ENCODE measurements around the gene MYOZ3. TPM values are rescaled to one million over a fixed set of nuclear protein-coding genes. Genes with fewer than 3 reads are reported as not detected.

The MYOZ3 gene
- total and polyA plus RNA-seq, 10 of the 15 experiments (the other 5 are each of a cell fraction or from before 2014, with no cell fraction given): 0.04 to 1.1 (median 0.10) TPM; not detected in 4

DNA sequence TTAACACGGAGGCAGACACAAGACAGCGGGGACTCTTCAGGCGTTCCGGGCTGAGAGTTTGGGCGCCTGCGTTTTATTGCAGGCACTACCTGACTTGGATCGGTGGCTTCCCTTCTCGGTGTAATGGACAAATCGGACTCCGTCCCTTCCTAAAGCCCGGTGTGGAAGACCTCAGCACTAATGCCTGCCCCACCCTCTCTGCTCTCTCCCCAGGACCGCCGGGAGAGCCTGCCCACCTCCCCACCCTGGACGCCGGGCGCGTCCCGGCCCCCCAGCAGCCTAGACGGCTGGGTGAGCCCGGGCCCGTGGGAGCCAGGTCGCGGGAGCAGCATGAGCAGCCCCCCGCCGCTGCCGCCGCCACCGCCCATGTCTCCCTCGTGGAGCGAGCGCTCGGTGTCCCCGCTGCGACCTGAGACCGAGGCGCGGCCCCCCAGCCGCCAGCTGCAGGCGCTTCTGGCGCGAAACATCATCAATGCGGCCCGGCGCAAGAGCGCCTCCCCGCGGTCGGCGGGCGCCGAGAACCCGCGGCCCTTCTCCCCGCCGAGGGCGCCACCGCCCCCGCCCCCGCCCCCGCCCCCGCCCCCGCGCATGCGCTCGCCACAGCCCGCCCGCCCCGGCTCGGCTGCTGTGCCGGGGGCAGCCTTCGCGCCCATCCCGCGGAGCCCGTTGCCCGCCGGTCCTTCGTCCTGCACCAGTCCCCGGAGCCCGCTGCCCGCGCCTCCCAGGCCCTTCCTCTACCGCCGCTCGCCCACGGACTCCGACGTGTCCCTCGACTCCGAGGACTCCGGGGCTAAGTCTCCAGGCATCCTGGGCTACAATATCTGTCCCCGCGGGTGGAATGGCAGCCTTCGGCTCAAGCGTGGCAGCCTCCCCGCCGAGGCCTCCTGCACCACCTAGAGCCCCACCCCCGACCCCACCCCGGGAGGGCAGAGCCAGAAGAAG, 4.6 kb upstream of the MYOZ3 start (continued):
- peak in 1 of 2 experiments; percentile 89; a peak in 2 of 3 replicates for TF ChIP-seq EGR1 (IDR thresholded peaks at IDR 0.05; ENCODE audit: borderline replicate concordance in 1 of 2, low read depth in 2 of 2, low read length in 2 of 2)
- TF ChIP-seq ESRRA (IDR thresholded peaks at IDR 0.05; ENCODE audit: low read length): no peak
- TF ChIP-seq ZNF207 (IDR thresholded peaks at IDR 0.05; ENCODE audit: borderline replicate concordance): no peak
- no peak for TF ChIP-seq RBBP5 (conservative IDR thresholded peaks at IDR 0.05)
- TF ChIP-seq PML (IDR thresholded peaks at IDR 0.05; ENCODE audit: low read length): no peak
- no peak for TF ChIP-seq ZNF274 (IDR thresholded peaks at IDR 0.05; ENCODE audit: insufficient read depth, insufficient read length)
- TF ChIP-seq, protein P1, sequence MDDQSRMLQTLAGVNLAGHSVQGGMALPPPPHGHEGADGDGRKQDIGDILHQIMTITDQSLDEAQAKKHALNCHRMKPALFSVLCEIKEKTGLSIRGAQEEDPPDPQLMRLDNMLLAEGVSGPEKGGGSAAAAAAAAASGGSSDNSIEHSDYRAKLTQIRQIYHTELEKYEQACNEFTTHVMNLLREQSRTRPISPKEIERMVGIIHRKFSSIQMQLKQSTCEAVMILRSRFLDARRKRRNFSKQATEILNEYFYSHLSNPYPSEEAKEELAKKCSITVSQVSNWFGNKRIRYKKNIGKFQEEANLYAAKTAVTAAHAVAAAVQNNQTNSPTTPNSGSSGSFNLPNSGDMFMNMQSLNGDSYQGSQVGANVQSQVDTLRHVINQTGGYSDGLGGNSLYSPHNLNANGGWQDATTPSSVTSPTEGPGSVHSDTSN (IDR thresholded peaks at IDR 0.05; ENCODE audit: insufficient replicate concordance, low read depth, low read length): no peak
- no peak for TF ChIP-seq RAD51 (IDR thresholded peaks at IDR 0.05)
- no peak for TF ChIP-seq BRCA1 (IDR thresholded peaks at IDR 0.05; ENCODE audit: low read depth, low read length)
- TF ChIP-seq, protein P2, sequence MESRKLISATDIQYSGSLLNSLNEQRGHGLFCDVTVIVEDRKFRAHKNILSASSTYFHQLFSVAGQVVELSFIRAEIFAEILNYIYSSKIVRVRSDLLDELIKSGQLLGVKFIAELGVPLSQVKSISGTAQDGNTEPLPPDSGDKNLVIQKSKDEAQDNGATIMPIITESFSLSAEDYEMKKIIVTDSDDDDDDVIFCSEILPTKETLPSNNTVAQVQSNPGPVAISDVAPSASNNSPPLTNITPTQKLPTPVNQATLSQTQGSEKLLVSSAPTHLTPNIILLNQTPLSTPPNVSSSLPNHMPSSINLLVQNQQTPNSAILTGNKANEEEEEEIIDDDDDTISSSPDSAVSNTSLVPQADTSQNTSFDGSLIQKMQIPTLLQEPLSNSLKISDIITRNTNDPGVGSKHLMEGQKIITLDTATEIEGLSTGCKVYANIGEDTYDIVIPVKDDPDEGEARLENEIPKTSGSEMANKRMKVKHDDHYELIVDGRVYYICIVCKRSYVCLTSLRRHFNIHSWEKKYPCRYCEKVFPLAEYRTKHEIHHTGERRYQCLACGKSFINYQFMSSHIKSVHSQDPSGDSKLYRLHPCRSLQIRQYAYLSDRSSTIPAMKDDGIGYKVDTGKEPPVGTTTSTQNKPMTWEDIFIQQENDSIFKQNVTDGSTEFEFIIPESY (IDR thresholded peaks at IDR 0.05): no peak
- TF ChIP-seq, protein P3, sequence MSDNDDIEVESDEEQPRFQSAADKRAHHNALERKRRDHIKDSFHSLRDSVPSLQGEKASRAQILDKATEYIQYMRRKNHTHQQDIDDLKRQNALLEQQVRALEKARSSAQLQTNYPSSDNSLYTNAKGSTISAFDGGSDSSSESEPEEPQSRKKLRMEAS (IDR thresholded peaks at IDR 0.05; ENCODE audit: low read depth, low read length): no peak
- peak; percentile 81 for TF ChIP-seq TCF3 (IDR thresholded peaks at IDR 0.05; ENCODE audit: borderline replicate concordance, insufficient read depth, low read depth, low read length)
- TF ChIP-seq, protein P4, sequence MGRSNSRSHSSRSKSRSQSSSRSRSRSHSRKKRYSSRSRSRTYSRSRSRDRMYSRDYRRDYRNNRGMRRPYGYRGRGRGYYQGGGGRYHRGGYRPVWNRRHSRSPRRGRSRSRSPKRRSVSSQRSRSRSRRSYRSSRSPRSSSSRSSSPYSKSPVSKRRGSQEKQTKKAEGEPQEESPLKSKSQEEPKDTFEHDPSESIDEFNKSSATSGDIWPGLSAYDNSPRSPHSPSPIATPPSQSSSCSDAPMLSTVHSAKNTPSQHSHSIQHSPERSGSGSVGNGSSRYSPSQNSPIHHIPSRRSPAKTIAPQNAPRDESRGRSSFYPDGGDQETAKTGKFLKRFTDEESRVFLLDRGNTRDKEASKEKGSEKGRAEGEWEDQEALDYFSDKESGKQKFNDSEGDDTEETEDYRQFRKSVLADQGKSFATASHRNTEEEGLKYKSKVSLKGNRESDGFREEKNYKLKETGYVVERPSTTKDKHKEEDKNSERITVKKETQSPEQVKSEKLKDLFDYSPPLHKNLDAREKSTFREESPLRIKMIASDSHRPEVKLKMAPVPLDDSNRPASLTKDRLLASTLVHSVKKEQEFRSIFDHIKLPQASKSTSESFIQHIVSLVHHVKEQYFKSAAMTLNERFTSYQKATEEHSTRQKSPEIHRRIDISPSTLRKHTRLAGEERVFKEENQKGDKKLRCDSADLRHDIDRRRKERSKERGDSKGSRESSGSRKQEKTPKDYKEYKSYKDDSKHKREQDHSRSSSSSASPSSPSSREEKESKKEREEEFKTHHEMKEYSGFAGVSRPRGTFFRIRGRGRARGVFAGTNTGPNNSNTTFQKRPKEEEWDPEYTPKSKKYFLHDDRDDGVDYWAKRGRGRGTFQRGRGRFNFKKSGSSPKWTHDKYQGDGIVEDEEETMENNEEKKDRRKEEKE (IDR thresholded peaks at IDR 0.05): no peak
- 0 out of 2 replicates have a peak, but pooled peaks have one; percentile 52 for TF ChIP-seq DPF2 (IDR thresholded peaks at IDR 0.05)
- TF ChIP-seq TCF7 (IDR thresholded peaks at IDR 0.05; ENCODE audit: borderline replicate concordance): no peak
- no peak for TF ChIP-seq MEF2B (IDR thresholded peaks at IDR 0.05; ENCODE audit: partially characterized antibody, poor library complexity, severe bottlenecking)
- TF ChIP-seq, protein P5, sequence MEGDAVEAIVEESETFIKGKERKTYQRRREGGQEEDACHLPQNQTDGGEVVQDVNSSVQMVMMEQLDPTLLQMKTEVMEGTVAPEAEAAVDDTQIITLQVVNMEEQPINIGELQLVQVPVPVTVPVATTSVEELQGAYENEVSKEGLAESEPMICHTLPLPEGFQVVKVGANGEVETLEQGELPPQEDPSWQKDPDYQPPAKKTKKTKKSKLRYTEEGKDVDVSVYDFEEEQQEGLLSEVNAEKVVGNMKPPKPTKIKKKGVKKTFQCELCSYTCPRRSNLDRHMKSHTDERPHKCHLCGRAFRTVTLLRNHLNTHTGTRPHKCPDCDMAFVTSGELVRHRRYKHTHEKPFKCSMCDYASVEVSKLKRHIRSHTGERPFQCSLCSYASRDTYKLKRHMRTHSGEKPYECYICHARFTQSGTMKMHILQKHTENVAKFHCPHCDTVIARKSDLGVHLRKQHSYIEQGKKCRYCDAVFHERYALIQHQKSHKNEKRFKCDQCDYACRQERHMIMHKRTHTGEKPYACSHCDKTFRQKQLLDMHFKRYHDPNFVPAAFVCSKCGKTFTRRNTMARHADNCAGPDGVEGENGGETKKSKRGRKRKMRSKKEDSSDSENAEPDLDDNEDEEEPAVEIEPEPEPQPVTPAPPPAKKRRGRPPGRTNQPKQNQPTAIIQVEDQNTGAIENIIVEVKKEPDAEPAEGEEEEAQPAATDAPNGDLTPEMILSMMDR (IDR thresholded peaks at IDR 0.05 in 2 of 3, conservative IDR thresholded peaks at IDR 0.05 in 1 of 3; ENCODE audit: control insufficient read depth in 2 of 3, extremely low read depth in 1 of 3, insufficient read depth in 1 of 3, low read depth in 3 of 3, low read length in 3 of 3): peak; percentile 43 to 78 (median 75); a peak in 5 of 6 replicates
